IPS DF 6.9 (cell line): Measurements from ENCODE around the gene IQGAP2.

ENCODE experiments used
- DNase-seq: peaks from one replicate; pipeline ENCODE4 v3.0.0-alpha.2; 2013; ENCODE audit warnings: low read depth, low spot score
- H3K27ac ChIP-seq: one replicate; pipeline ENCODE4 v1.5.1; 2013; ENCODE audit warnings: low read length, control low read depth
- H3K27me3 ChIP-seq: 2 replicates; pipeline ENCODE4 v1.6.1; 2013; ENCODE audit warnings: mild to moderate bottlenecking, low read length; ENCODE audit not compliant: control insufficient read depth, insufficient read depth
- H3K36me3 ChIP-seq: 2 replicates; pipeline ENCODE4 v1.6.1; 2013; ENCODE audit warnings: low read length; ENCODE audit not compliant: control insufficient read depth, insufficient read depth
- H3K4me1 ChIP-seq: 2 replicates; pipeline ENCODE4 v1.6.1; 2013; ENCODE audit warnings: low read length; ENCODE audit not compliant: control insufficient read depth, insufficient read depth
- H3K4me3 ChIP-seq: 2 replicates; pipeline ENCODE4 v1.5.1; 2013; ENCODE audit warnings: mild to moderate bottlenecking, low read length
- H3K9me3 ChIP-seq: 2 replicates; pipeline ENCODE4 v1.6.1; 2013; ENCODE audit warnings: low read length, inconsistent platforms; ENCODE audit not compliant: control insufficient read depth, insufficient read depth
- WGBS: extraction: QIAGEN DNeasy Blood & Tissue Kit; methylation state at CpG from one replicate; pipeline ENCODE4 v1.1.7; 2013; ENCODE audit warnings: mixed read lengths, missing lambda C conversion rate; ENCODE audit not compliant: insufficient read length, insufficient coverage; 5-methylcytosine and 5-hydroxymethylcytosine counted together

The IQGAP2 gene

GRCh38 chr5:76469656-76470290 lies 66.7 kb downstream of the IQGAP2 start:
- Histone ChIP-seq H3K27ac (no peak overlapping the region), H3K27me3 (no peaks in the 10 kb centered on the region), H3K4me3 (no peak overlapping the region), H3K4me1 (peaks cover 3% of the 10 kb centered on the region; the same call in 1 of the 2 replicates), H3K36me3 (no peaks in the 10 kb centered on the region), H3K9me3 (no peaks in the 10 kb centered on the region)
- DNase-seq, result no peak
- no CpG with 5 or more reads among the region's 3 CpGs for WGBS

GRCh38 chr5:76470976-76471375 lies 67.9 kb downstream of the IQGAP2 start:
- no peaks in the 10 kb centered on the region for H3K9me3 ChIP-seq
- no peaks in the 10 kb centered on the region for H3K36me3 ChIP-seq
- no peaks in the 10 kb centered on the region for H3K27me3 ChIP-seq
- H3K4me3 ChIP-seq, result no peak overlapping the region
- H3K4me1 ChIP-seq, result peaks cover 5% of the 10 kb centered on the region; the same call in 1 of the 2 replicates
- DNase-seq, result no peak
- H3K27ac ChIP-seq, result no peak overlapping the region
- WGBS, result no CpG with 5 or more reads among the region's 3 CpGs

- no peaks in the 10 kb centered on the region for H3K27me3 ChIP-seq
- peaks cover 5% of the 10 kb centered on the region; the same call in 1 of the 2 replicates for H3K4me1 ChIP-seq
- H3K4me3 ChIP-seq, result no peak overlapping the region
- no peak overlapping the region for H3K27ac ChIP-seq
- DNase-seq, result no peak
- no CpG with 5 or more reads among the region's 1 CpG for WGBS
- H3K9me3 ChIP-seq, result no peaks in the 10 kb centered on the region
- H3K36me3 ChIP-seq, result no peaks in the 10 kb centered on the region
Measured at GRCh38 chr5:76471406-76471805, 68.3 kb downstream of the IQGAP2 start.

DNA sequence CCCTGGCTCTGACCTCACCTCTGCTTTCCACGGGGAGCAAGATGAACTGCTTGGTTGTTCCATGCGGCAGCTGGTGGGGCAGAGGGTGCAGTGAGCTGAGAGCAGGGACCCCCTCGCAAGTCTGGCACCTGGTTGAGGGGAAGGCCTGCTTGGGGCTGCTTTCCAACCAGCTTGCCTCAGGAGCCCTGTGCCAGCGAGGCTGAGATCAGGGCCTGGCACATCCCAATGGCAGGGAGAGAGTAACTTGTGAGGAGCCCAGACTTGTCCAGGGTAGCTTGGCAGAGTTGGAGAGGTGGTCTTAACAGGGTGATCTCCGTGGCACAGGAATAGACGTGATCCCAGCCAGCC lies 68.9 kb downstream of the IQGAP2 start:
- Histone ChIP-seq H3K4me3 (no peak overlapping the region), H3K27ac (no peak overlapping the region), H3K36me3 (no peaks in the 10 kb centered on the region), H3K4me1 (peaks cover 5% of the 10 kb centered on the region; the same call in 1 of the 2 replicates), H3K9me3 (no peaks in the 10 kb centered on the region), H3K27me3 (no peaks in the 10 kb centered on the region)
- WGBS, result no CpG with 5 or more reads among the region's 6 CpGs
- no peak for DNase-seq

- Histone ChIP-seq H3K9me3 (no peaks in the 10 kb centered on the region), H3K36me3 (no peaks in the 10 kb centered on the region), H3K27me3 (no peaks in the 10 kb centered on the region), H3K4me3 (no peak overlapping the region), H3K4me1 (peaks cover 5% of the 10 kb centered on the region; the same call in 1 of the 2 replicates), H3K27ac (no peak overlapping the region)
- WGBS, result no CpG with 5 or more reads among the region's 7 CpGs
- DNase-seq, result no peak
Measured at GRCh38 chr5:76472335-76473008, 69.4 kb downstream of the IQGAP2 start.

DNA sequence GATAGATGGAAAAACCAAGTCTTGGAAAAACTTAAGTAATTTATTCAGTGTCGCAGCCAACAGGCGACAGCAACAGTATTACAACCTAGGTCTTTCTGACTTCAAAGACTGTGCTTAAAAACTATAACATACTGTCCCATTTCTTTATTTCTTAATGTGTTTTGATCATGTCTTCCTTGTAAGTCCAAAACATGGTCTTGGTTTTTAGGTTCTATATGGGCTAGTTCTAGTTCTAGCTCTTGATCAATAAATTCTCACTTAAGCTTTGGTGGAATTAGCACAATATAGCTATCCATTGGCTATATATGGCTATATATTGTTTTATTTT lies 69.9 kb downstream of the IQGAP2 start:
- Histone ChIP-seq H3K36me3 (no peaks in the 10 kb centered on the region), H3K4me3 (no peak overlapping the region), H3K27me3 (no peaks in the 10 kb centered on the region), H3K9me3 (no peaks in the 10 kb centered on the region), H3K27ac (no peak overlapping the region), H3K4me1 (peaks cover 5% of the 10 kb centered on the region; the same call in 1 of the 2 replicates)
- no peak for DNase-seq
- WGBS, result no CpG with 5 or more reads among the region's 2 CpGs

- no peaks in the 10 kb centered on the region for H3K36me3 ChIP-seq
- DNase-seq, result no peak
- no peaks in the 10 kb centered on the region for H3K9me3 ChIP-seq
- no peak overlapping the region for H3K27ac ChIP-seq
- no peaks in the 10 kb centered on the region for H3K27me3 ChIP-seq
- WGBS, result no CpG with 5 or more reads among the region's 3 CpGs
- no peak overlapping the region for H3K4me3 ChIP-seq
- peaks cover 5% of the 10 kb centered on the region; the same call in 1 of the 2 replicates for H3K4me1 ChIP-seq
Measured at GRCh38 chr5:76473661-76474060, 70.6 kb downstream of the IQGAP2 start.

DNA sequence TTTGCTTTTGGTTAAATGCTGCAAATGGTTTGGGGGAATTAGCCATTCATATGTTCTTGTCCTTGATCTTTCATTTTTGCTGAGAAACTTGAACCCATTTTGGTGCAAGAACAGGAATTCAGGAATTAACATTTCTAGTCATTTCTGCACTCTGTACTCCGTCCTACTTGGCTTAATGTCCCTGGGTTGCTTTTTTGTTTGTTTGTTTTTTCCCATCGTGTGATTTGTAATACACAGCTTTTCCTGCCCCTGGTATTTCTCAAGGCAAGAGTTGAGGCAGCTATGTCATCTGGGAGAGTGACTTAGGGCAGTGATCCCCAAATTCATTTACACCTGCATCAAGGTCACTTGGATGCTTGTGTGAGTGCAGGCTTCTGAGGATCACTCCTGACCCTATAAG lies 71.3 kb downstream of the IQGAP2 start:
- WGBS, result no CpG with 5 or more reads among the region's 2 CpGs
- Histone ChIP-seq H3K36me3 (no peaks in the 10 kb centered on the region), H3K27ac (no peak overlapping the region), H3K9me3 (no peaks in the 10 kb centered on the region), H3K27me3 (no peaks in the 10 kb centered on the region), H3K4me3 (no peak overlapping the region), H3K4me1 (peaks cover 5% of the 10 kb centered on the region; the same call in 1 of the 2 replicates)
- DNase-seq, result no peak

GRCh38 chr5:76475385-76475784 lies 72.3 kb downstream of the IQGAP2 start:
- Histone ChIP-seq H3K27me3 (no peaks in the 10 kb centered on the region), H3K9me3 (no peaks in the 10 kb centered on the region), H3K4me1 (peaks cover 7% of the 10 kb centered on the region; the same call in 1 of the 2 replicates), H3K36me3 (no peaks in the 10 kb centered on the region), H3K27ac (no peak overlapping the region), H3K4me3 (no peak overlapping the region)
- DNase-seq, result no peak
- no CpG with 5 or more reads among the region's 3 CpGs for WGBS

- H3K4me1 ChIP-seq, result peaks cover 7% of the 10 kb centered on the region; the same call in 1 of the 2 replicates
- no peak overlapping the region for H3K4me3 ChIP-seq
- WGBS, result no CpG with 5 or more reads among the region's 2 CpGs
- no peaks in the 10 kb centered on the region for H3K9me3 ChIP-seq
- no peaks in the 10 kb centered on the region for H3K36me3 ChIP-seq
- H3K27ac ChIP-seq, result no peak overlapping the region
- no peak for DNase-seq
- H3K27me3 ChIP-seq, result no peaks in the 10 kb centered on the region
Measured at GRCh38 chr5:76475936-76476335, 72.9 kb downstream of the IQGAP2 start.
